GM19240 (cell line): ENCODE measurements around the gene CLRN1.
"Not testable (repeated sequence)": the region's sequence is repeated elsewhere in the genome, so short reads cannot be mapped to it uniquely, and the experiment has no call there.

Experiments used
- DNase-seq: peaks from one replicate; pipeline ENCODE4 v3.0.0; 2011; ENCODE audit warnings: low spot score; ENCODE audit not compliant: insufficient read length

CLRN1 gene

GRCh38 chr3:150972366-150973071 is at the start of gene CLRN1:
Gene CLRN1 (minus strand): TSS chr3:150972727. CDS start chr3:150972708, 19 bp downstream.
- no peak for DNase-seq

GRCh38 chr3:151016478-151016795 is 43.9 kb upstream of the CLRN1 start:
- DNase-seq, result no peak

- DNase-seq, result no peak
Measured at GRCh38 chr3:151015767-151016477, 43.4 kb upstream of the CLRN1 start.

GRCh38 chr3:151015181-151015580 is 42.7 kb upstream of the CLRN1 start:
- no peak for DNase-seq

GRCh38 chr3:151014501-151015018 is 42.0 kb upstream of the CLRN1 start:
- no peak for DNase-seq

- no peak for DNase-seq
Measured at GRCh38 chr3:151012753-151013152, 40.2 kb upstream of the CLRN1 start.

- no peak for DNase-seq
Measured at GRCh38 chr3:151011427-151011826, 38.9 kb upstream of the CLRN1 start.

- DNase-seq, result no peak
Measured at GRCh38 chr3:151009981-151010380, 37.5 kb upstream of the CLRN1 start.

GRCh38 chr3:151009430-151009829 is 36.9 kb upstream of the CLRN1 start:
- no peak for DNase-seq

- no peak for DNase-seq
Measured at GRCh38 chr3:151008699-151009098, 36.2 kb upstream of the CLRN1 start.

- DNase-seq, result no peak
Measured at GRCh38 chr3:151003768-151004134, 31.2 kb upstream of the CLRN1 start.

GRCh38 chr3:151003029-151003767 is 30.7 kb upstream of the CLRN1 start:
- no peak for DNase-seq

GRCh38 chr3:151002003-151002981 is 29.8 kb upstream of the CLRN1 start:
- DNase-seq, result no peak

GRCh38 chr3:150998996-150999395 is 26.5 kb upstream of the CLRN1 start:
- no peak for DNase-seq

GRCh38 chr3:150996731-150997130 is 24.2 kb upstream of the CLRN1 start:
- DNase-seq, result no peak

- DNase-seq, result no peak
Measured at GRCh38 chr3:150995510-150995909, 23.0 kb upstream of the CLRN1 start.

GRCh38 chr3:150989208-150989607 is 16.7 kb upstream of the CLRN1 start:
- DNase-seq, result no peak

GRCh38 chr3:150988395-150988794 is 15.9 kb upstream of the CLRN1 start:
- DNase-seq, result not testable (repeated sequence)

- no peak for DNase-seq
Measured at GRCh38 chr3:150985711-150986110, 13.2 kb upstream of the CLRN1 start.

GRCh38 chr3:150984066-150984465 is 11.5 kb upstream of the CLRN1 start:
- DNase-seq, result no peak

- DNase-seq, result no peak
Measured at GRCh38 chr3:150978566-150979148, 6.1 kb upstream of the CLRN1 start.
